Activated naive CD4-positive, alpha-beta T cell treated with anti-CD3 and anti-CD28 coated beads, Interleukin-2, amount 50 U/mL, for 72 hours (primary cell): ENCODE measurements around the gene CACNA2D1. TPM values are rescaled to one million over a fixed set of nuclear protein-coding genes. Genes with fewer than 3 reads are reported as not detected.
"Not testable (repeated sequence)": the region's sequence is repeated elsewhere in the genome, so short reads cannot be mapped to it uniquely, and the experiment has no call there.

Source experiments
- ATAC-seq, 2 donors: fragments of 150-1000 bp; cut with Tn5 transposase; 2 replicates each; pipeline ENCODE4 v1.10.0; 2021; ENCODE audit warnings: mild to moderate bottlenecking in 2 of 2, moderate library complexity in 2 of 2
- DNase-seq, 2 donors: peaks; one replicate each; pipeline ENCODE4 v3.0.0; 2021 to 2022; ENCODE audit warnings: low spot score in 2 of 2
- H3K27ac Mint-ChIP-seq, 2 donors: one replicate each; pipeline ENCODE4 v1.8.0; 2022; ENCODE audit warnings: mild to moderate bottlenecking in 2 of 2, mixed read lengths in 2 of 2
- H3K36me3 Mint-ChIP-seq, 2 donors: one replicate each; pipeline ENCODE4 v1.8.0; 2022; ENCODE audit warnings: mixed read lengths in 2 of 2
- H3K9me3 Mint-ChIP-seq, 2 donors: one replicate each; pipeline ENCODE4 v1.8.0; 2022; ENCODE audit warnings: mixed read lengths in 2 of 2
- total RNA-seq, 2 donors: library from RNA; stranded (reverse); gene quantifications; one replicate each; pipeline ENCODE4 v1.2.3, GENCODE V29; 2022

Gene CACNA2D1
- total RNA-seq, 2 donors from 2014 or later = not detected

GRCh38 chr7:82162289-82162688 is 281.3 kb downstream of the CACNA2D1 start:
- ATAC-seq (no peak), DNase-seq (no peak)
- Mint-ChIP-seq H3K36me3 (no peaks in the 10 kb centered on the region), H3K27ac (no peak overlapping the region), H3K9me3 (no peaks in the 10 kb centered on the region)

DNA sequence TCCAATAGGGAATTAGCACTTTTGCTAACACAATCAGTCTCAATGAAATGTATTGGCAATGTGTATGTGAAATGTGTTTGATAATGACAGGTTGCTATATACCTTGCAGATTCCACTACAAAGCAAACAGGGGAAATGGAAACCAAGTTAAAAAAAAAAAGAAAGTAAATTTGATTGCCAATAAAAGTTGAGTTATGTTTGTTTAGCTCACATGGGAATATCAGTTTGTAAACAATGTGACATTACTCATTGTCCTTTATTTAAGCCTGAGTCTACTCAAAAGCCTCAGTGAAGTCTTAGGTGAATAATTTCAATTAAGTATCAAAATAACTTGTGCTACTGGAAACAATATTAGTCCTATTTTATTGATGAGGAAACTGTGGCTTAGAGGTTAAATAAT is 285.2 kb downstream of the CACNA2D1 start:
- DNase-seq (no peak), ATAC-seq (no peak)
- Mint-ChIP-seq H3K27ac (no peak overlapping the region), H3K36me3 (no peaks in the 10 kb centered on the region), H3K9me3 (no peaks in the 10 kb centered on the region)

DNA sequence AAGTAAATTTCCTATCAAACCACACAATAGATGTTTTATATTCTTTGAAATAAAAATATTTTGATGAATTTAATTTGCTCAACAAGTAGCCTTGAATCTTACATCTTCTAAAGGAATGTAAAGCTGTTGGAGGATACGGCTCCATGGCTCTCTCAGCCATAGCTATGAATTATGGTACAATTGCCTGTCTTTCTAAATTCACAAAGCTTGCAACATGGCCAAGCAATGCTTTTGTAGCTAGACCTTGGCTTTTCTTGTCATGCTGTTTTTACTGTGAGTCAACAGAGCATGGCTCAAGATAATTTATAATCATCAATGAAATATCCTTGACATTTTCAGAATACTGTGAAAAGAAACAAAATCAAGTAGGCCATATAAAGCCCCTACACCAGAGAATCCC is 286.7 kb downstream of the CACNA2D1 start:
- Mint-ChIP-seq H3K27ac (no peak overlapping the region), H3K36me3 (no peaks in the 10 kb centered on the region), H3K9me3 (no peaks in the 10 kb centered on the region)
- DNase-seq = no peak
- ATAC-seq = no peak

GRCh38 chr7:82156168-82156567 is 287.4 kb downstream of the CACNA2D1 start:
- no peak for ATAC-seq
- Mint-ChIP-seq H3K27ac (no peak overlapping the region), H3K36me3 (no peaks in the 10 kb centered on the region), H3K9me3 (no peaks in the 10 kb centered on the region)
- DNase-seq = no peak

DNA sequence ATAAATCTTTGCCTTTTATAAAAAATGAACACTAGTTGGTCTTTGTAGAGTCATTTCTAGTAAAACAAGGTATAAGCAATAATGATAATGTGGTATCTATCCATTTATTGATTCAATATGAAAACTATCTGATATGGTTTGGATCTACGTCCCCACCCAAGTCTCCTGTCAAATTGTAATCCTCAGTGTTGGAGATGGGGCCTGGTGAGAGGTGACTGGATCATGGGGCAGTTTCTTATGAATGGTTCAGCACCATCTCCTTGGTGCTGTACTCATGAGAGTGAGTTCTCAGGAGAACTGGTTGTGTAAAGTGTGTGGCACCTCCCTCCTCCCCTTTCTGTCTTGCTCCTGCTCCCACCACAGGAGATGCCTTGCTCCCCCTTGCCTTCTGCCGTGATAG is 288.8 kb downstream of the CACNA2D1 start:
- no peak for ATAC-seq
- Mint-ChIP-seq H3K27ac (no peak overlapping the region), H3K9me3 (no peaks in the 10 kb centered on the region), H3K36me3 (no peaks in the 10 kb centered on the region)
- no peak for DNase-seq

GRCh38 chr7:82153776-82154175 is 289.8 kb downstream of the CACNA2D1 start:
- DNase-seq (no peak), ATAC-seq (no peak)
- no peaks in the 10 kb centered on the region for H3K36me3 Mint-ChIP-seq
- no peaks in the 10 kb centered on the region for H3K9me3 Mint-ChIP-seq
- no peak overlapping the region for H3K27ac Mint-ChIP-seq

- Mint-ChIP-seq H3K9me3 (no peaks in the 10 kb centered on the region), H3K36me3 (no peaks in the 10 kb centered on the region), H3K27ac (no peak overlapping the region)
- DNase-seq (no peak), ATAC-seq (no peak)
These were observed 290.7 kb downstream of the CACNA2D1 start for GRCh38 chr7:82152858-82153257.

DNA sequence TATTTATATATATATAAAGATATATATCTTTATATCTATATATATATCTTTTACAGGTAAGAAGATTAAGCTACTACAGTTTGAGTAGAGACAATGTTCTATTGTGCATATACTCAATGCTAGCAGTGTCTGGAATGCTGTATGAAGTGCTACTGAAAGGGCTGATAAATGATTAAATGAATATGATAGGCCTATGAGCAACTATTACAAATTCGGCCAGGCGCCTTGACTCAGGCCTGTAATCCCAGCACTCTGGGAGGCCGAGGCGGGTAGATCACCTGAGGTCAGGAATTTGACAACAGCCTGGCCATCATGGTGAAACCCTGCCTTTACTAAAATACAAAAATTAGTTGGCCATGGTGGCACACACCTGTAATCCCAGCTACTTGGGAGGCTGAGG is 297.1 kb downstream of the CACNA2D1 start:
- no peak for ATAC-seq
- no peaks in the 10 kb centered on the region for H3K9me3 Mint-ChIP-seq
- H3K27ac Mint-ChIP-seq = no peak overlapping the region
- DNase-seq = no peak
- no peaks in the 10 kb centered on the region for H3K36me3 Mint-ChIP-seq

GRCh38 chr7:82142263-82142864 is 301.2 kb downstream of the CACNA2D1 start:
- Mint-ChIP-seq H3K36me3 (no peaks in the 10 kb centered on the region), H3K9me3 (no peaks in the 10 kb centered on the region), H3K27ac (no peak overlapping the region)
- no peak for ATAC-seq
- no peak for DNase-seq

DNA sequence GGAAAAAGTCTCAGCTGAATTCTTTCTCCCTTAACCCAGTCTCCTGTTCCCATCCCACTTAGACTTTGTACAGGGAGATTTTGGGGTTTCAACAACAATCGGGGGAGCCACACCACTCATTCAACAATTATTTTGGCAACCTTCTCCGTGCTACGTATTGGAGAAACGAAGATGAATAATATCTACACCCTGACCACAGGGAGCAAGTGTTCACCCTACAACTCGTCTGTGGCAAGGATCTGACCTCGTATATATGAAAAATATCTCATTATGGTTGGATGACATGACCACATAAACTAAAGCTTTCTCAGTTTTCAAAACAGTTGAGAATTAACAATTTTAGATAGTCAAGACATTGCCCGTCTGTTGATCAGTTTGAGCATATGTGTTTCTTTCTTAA is 302.1 kb downstream of the CACNA2D1 start:
- H3K27ac Mint-ChIP-seq = no peak overlapping the region
- no peak for ATAC-seq

DNA sequence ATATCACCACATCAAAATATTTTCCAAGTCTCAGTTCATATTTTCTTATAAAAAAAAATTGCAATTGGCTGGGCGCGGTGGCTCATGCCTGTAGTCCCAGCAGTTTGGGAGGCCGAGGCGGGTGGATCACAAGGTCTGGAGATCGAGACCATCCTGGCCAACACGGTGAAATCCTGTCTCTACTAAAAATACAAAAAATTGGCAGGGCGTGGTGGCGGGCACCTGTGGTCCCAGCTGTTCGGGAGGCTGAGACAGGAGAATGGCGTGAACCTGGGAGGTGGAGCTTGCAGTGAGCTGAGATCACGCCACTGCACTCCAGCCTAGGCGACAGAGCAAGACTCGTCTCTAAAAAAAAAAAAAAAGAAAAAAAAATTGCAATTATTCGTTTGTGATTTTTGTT is 303.0 kb downstream of the CACNA2D1 start:
- not testable (repeated sequence) for ATAC-seq, H3K27ac Mint-ChIP-seq, H3K36me3 Mint-ChIP-seq, H3K9me3 Mint-ChIP-seq, DNase-seq

More for the DNA sequence above, 302.1 kb downstream of the CACNA2D1 start:
- Mint-ChIP-seq H3K36me3 (no peaks in the 10 kb centered on the region), H3K9me3 (no peaks in the 10 kb centered on the region)
- DNase-seq = no peak

DNA sequence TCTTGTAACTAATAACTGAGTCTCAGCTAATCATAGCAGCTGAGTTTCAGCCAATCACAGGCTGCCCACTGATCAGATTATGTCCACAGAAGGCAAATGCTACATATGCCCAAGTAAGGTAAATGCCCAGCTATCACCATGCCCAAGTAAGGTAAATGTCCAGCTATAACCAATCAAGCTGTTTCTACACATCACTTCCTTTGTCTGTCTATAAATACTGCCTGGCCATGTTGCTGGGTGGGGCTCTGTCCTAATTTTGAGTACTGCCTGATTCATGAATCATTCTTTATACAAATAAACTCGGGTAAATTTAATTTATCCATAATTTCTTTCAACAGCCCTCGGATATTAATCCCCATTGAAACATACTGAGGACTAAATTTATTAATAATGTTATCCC is 312.4 kb downstream of the CACNA2D1 start:
- Mint-ChIP-seq H3K27ac (no peak overlapping the region), H3K36me3 (no peaks in the 10 kb centered on the region), H3K9me3 (peaks cover 0 to 5% of the 10 kb centered on the region in 2 donors)
- ATAC-seq (no peak), DNase-seq (no peak)

DNA sequence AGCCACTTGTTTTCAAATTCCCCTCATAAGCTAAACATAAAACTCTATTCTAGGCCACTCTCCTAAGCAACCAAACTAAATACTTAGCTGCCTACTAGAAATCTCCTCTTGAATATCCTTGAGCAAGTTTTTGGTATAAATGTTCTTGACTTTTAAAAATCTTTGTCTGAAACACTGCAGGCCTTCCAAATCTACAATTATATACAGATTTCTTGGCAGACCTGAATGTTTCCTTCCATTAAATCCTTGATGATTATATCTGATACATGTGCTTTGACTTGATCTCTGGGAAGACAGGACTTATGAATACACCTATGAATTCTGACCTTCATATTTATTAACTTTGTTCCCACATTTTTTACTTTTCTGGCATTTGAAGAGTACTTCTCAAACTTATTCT is 314.5 kb downstream of the CACNA2D1 start:
- ATAC-seq (no peak), DNase-seq (no peak)
- H3K27ac Mint-ChIP-seq = no peak overlapping the region
- H3K36me3 Mint-ChIP-seq = no peaks in the 10 kb centered on the region
- peaks cover 0 to 8% of the 10 kb centered on the region in 2 donors for H3K9me3 Mint-ChIP-seq

GRCh38 chr7:82128546-82128945 is 315.0 kb downstream of the CACNA2D1 start:
- DNase-seq = no peak
- no peak for ATAC-seq
- Mint-ChIP-seq H3K9me3 (peaks cover 0 to 8% of the 10 kb centered on the region in 2 donors), H3K36me3 (no peaks in the 10 kb centered on the region), H3K27ac (no peak overlapping the region)

GRCh38 chr7:82126576-82126975 is 317.0 kb downstream of the CACNA2D1 start:
- no peak for ATAC-seq
- H3K36me3 Mint-ChIP-seq = no peaks in the 10 kb centered on the region
- peaks cover 0 to 3% of the 10 kb centered on the region in 2 donors for H3K9me3 Mint-ChIP-seq
- no peak for DNase-seq
- H3K27ac Mint-ChIP-seq = no peak overlapping the region

DNA sequence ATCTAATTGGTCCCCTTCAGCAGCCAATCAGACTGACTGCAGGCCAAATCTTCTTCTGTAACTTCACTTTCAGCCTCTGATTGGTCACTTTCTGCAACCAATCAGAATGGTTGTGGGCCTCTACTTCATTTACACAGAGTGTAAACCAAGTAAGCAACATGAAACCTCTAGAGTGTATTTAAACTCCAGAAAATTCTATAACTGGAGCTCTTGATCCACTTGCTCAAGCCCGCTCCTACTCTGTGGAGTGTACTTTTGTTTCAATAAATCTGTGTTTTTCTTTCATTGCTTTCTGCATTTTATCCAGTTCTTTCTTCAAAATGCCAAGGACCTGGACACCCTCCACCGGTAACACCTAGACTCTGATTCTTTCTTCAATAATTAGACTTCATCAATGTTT is 319.1 kb downstream of the CACNA2D1 start:
- no peak overlapping the region for H3K27ac Mint-ChIP-seq
- ATAC-seq (no peak), DNase-seq (no peak)
- no peaks in the 10 kb centered on the region for H3K36me3 Mint-ChIP-seq
- H3K9me3 Mint-ChIP-seq = peaks cover 0 to 3% of the 10 kb centered on the region in 2 donors

- Mint-ChIP-seq H3K36me3 (no peaks in the 10 kb centered on the region), H3K27ac (no peak overlapping the region)
- no peak for DNase-seq
These were observed 321.3 kb downstream of the CACNA2D1 start for GRCh38 chr7:82122275-82122674.

GRCh38 chr7:82114237-82114636 is 329.3 kb downstream of the CACNA2D1 start:
- ATAC-seq (no peak), DNase-seq (no peak)
- Mint-ChIP-seq H3K27ac (no peak overlapping the region), H3K36me3 (no peaks in the 10 kb centered on the region), H3K9me3 (peaks cover 0 to 3% of the 10 kb centered on the region in 2 donors)

More at GRCh38 chr7:82122275-82122674, 321.3 kb downstream of the CACNA2D1 start:
- peaks cover 0 to 3% of the 10 kb centered on the region in 2 donors for H3K9me3 Mint-ChIP-seq
- ATAC-seq = no peak
